Activated CD4-positive, alpha-beta T cell treated with anti-CD3 and anti-CD28 coated beads, Interleukin-2, Interleukin-4, amounts not matched to agents 100 ng/mL and 50 ng/mL, durations not matched to agents 16 hours and 8 hours (primary cell): ENCODE data around the gene TLCD4.
"Not testable (repeated sequence)": the region's sequence is repeated elsewhere in the genome, so short reads cannot be mapped to it uniquely, and the experiment has no call there.

Experiments used
- DNase-seq: peaks from one replicate; pipeline ENCODE4 v3.0.0-alpha.2; 2020; ENCODE audit warnings: low spot score

Gene TLCD4, protein sequence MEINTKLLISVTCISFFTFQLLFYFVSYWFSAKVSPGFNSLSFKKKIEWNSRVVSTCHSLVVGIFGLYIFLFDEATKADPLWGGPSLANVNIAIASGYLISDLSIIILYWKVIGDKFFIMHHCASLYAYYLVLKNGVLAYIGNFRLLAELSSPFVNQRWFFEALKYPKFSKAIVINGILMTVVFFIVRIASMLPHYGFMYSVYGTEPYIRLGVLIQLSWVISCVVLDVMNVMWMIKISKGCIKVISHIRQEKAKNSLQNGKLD

DNA sequence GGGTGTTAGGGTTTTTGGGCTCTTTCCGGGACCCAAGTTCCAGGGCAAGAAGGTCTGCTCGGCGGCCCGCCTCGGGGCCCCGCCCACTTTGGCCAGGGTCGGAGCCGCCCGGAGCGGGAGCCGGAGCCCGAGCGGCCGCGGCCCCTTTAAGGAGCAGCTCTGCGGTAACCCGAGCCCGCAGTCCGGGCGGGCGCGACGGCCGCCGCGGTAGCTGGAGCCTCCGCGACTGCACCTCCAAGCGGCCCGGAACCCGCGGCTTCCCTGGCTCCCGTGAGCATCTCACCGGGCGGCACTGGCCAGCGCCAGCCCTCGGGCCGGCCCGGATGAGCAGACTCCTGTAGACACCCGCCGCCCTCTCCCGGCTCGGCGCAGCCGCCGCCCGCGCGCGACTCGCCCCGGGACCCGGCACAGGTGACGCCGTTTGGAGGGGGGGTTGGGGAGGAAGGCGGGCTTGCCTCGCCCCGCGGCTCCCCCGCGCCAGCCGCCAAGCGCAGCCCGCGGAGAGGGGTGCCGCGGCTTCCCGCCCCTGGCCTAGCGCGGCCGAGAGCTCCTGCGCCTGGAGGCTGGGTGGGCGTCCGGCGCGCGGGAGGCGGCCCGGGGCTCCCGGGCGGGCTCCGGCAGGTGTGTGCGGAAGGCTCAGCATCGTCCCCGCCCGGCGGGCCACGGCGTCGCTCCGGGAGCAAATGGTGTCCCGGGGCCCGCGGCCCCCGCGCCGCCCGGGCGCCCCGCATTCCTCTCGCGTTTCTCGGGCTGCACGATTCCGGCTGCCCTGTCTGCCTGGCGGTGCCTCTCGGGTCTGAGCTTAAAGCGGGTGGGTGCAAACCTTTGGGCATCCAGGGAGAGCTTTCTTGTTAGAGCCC, at the start of gene TLCD4:
TSS of gene TLCD4 (plus strand) at position 149 of the 860 bp plus-strand sequence. CDS start 26,547 bp downstream, outside the sequence.
- peak; percentile 3 for DNase-seq

DNA sequence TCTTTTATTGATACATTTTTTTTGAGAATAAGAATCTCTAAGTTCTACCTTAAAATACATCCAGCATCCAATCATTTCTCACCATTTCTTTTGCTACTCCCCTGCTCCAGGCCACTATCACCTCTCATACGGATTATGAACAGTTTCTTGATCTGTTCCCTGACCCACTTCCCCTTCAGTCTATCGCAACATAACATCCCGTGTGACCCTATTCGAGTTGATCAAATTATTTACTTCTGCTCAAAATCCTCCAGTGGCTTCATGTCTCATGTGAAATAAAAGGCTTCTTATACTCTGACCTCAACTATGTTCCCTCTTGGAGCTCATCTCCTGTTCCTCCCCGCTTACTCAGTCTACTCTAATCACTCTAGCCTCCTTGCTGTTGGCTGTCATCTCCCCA, 49.6 kb upstream of the TLCD4 start:
- DNase-seq, result no peak

DNA sequence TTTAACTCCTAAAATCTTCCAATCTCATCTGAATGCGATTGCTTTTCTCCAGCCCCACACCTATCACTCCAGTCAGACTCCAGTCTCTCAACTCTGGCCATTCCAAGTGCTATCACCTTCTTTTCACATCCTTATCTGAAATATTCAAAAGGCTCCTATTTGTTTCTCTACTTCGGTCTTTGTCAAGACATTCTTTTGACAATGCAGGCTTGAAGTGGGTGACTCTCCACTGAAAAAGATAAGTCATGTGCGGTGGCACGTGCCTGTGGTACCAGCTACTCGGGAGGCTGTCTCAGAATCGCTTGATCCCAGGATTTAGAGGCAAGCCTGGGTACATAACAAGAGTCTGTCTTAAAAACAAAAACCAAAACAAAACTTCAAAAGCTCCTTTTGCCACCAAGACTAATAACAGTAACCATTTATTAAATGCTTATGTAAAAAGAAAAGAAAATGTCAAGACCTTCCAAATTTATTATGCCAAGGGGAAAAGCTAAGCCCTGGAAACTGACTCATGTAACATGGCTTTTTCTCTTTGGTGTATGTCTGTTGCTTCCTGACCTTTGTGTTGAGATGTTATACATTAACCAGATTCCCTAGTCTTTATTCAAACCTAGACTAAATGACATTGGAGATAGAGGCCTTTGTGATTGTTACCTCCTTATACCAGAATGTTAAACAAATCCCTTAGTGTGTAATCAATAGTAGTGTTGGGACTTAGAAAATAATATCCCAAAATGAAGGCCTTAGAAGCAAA, 48.0 kb upstream of the TLCD4 start:
- no peak for DNase-seq

DNA sequence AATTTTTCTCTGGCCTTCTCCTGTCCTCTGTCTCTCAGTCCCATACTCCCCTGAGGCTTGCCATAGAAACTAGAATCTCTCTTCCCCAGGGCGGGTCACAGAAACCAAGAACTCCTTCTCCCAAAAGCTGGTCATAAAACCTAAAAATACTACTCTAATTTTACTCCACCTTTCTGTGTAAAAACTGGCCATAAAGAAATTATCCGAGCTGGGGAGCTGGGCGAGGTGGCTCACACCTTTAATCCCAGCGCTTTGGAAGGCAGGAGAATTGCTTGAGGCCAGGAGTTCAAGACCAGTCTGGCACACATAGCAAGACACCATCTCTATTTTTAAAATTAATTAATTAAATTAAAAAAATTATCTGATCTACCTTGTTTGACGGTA, 47.5 kb upstream of the TLCD4 start:
- no peak for DNase-seq

DNA sequence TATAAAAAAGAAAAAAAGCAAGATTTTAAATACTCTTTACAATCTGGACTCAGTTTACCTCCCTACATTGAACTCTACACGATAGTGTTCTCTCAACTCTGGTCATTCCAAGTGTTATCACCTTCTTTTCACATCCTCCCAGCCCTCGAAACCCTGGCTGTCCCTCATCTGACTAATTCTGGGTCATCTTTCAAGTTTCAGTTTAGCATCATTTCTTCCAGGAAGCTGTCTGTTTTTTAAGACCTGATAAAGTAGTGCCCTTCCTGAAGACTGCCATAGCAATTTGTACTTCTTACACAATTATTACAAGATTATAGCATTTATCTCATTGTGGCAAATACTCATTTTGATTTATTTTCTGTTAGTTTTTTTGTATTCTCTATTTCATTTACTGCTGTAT, 45.6 kb upstream of the TLCD4 start:
- peak; percentile 27 for DNase-seq

DNA sequence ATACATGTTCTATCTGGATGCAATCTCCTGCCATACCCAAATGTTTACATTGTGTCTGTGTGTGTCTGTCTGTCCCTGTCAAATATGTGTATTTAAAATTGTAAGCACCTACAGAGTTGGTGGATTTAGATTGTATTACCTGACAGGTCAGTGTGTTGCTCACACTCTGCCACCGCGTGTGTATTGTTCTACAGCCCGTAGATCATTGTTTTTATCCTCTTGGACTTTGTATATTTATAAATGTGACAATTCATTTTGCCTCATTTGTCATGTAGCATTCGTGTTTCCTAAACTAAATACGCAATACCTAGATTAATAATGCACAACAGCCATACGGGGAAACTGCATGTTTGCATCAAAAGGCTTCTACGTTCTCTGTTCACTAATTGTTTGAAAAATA, 45.0 kb upstream of the TLCD4 start:
- DNase-seq, result no peak

DNA sequence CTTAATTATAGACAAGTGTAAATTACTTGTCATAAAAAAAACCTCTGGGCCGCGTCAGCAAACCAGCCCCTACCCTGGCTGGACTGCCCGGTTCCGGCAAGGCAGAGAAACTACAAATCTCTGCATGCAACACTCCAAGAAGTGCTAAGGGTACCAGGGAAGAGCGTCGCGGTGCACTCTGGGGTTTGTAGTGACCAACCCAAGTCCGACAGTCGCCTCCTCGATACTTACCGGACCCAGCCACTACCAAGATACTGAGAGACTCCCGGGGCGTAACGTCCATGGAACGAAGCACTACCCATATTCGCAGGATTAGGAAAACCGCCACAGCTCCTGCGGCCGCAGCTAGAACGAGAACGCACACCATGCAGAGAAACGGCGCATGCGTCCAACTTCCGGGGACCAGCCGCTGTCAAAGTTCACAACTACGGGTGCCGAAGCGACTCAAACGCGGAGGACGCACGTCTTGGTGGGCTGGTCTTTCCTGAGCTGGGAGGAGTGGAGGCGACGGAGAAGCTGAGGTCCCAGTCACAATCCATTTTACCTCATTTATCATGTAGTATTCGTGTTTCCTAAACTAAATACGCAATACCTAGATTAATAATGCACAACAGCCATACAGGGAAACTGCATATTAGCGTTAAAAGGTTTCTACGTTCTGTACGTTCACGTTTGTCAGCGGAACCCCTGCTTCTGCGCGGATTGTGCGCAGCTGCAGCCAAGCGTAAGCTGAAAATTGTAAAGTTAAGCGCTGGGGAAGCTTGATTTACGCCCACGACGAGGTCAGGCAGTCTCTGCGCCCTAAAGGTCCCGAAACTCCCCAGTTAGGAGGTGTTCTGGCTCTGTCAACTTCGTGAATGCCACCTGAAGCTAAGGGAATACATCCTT, 44.4 kb upstream of the TLCD4 start, which contains the start of gene ALG14:
TSS of gene ALG14 (minus strand) at position 420 of the 888 bp plus-strand sequence. CDS start at position 367, 53 bp downstream.
- peak; percentile 93 for DNase-seq

DNA sequence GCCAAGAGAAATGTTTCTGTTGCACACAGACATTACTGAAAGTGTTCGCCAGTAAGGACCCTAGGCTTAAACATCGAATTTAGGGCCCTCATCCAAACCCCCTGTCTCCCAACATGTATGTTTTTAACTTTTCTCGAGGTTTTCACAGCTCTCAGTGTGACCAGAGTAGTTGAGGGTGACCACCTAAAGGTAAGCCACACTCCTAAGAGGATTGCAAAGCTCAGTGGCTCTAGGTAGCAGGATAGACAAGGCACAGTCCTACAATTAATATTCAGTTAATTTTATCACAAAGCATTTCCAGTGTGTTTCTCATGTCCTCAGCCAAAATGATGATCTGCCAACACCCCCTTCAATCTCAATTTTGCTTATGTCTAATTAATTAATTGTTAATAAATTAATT, 43.7 kb upstream of the TLCD4 start:
- no peak for DNase-seq

DNA sequence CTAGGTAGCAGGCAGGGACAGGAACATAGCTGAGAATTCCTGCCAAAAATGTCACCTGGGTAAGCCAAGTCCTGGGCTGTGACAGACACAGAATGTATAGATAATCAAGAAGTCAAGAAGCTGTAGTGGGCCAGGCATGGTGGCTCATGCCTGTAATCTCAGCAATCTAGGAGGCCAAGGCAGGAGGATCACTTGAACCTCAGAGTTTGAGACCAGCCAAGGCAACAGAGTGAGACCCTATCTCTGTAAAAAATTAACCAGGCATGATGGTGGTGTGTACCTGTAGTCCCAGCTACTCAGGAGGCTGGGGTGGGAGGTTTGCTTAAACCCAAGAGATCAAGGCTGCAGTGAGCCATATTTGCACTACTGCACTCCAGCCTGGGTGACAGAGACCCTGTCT, 41.1 kb upstream of the TLCD4 start:
- DNase-seq, result no peak

DNA sequence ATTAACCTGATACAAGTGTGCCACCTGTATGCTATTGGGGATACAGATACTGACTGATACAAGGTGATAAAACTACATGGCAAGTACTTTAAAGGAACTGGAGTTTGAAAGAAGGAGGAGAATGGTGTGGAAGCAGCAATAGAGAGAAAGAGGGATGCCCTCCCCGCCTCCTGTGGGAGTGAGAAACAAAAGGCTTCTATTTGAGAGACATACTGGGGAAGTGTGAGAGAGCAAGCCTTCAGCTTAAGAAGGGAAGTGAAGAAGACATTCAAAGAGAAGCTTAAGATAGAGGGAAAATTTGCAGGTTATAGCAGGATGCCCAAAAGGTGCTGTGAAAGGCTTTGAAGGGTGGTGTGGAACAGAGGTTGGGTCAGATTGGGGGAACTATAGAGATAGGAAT, 36.7 kb upstream of the TLCD4 start:
- DNase-seq, result no peak

DNA sequence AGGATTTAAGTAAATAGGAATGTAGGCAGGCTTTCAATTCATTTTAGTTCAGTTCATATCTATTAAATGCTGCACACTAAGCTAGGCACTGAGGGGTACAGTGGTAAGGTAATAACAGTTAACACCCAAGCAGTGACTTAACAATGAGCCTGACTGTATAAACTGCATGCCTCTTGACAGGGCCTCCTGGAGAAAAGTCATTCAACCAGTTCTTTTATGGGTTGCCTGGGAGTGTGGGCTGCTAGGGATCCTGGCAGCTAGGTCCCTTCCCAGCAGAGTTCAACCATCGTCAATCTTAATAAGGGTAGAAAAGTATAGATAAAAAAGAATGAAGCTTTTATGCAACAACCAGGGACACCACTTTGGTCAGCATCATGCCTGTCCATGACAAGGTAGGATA, 36.3 kb upstream of the TLCD4 start:
- no peak for DNase-seq

DNA sequence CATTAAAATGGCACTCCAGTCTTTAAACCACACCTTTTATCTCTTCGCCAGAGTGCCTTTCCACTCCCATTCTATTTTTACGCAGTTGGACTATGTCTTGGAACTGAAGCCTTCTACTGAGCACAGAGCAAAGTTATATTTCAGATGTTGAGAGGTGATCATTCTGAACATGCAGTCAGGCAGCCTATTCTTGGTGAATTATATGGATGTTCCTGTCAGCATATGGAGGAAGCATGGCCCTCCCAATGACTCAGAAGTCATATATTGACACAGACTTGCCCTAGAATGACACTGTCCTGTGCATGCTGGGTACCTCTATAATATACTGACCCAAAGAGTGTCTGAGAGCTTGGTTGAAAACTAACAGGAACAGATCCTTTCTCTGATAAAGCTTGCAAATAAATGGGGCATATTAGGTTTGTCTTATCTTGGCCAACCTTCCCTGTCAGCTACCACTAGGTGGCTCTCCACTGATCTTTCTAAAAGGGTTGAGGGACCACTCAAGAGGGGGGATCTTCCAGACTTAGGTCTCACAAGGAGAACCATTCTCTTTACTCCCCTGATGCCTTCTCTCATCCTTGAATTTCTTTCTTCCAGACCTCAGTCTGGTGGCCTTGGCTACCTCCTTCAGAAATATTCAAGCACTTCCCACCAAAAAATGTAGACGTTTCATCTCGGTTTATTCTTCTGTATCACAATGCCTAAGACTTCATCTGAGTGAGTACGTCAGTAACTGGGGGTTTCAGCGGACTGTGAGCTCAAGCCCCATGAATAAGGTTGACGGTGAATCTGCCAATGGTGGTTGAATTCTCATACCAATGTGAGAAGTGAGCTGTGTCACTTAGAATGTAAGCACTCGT, 32.6 kb upstream of the TLCD4 start:
- peak; percentile 6 for DNase-seq

DNA sequence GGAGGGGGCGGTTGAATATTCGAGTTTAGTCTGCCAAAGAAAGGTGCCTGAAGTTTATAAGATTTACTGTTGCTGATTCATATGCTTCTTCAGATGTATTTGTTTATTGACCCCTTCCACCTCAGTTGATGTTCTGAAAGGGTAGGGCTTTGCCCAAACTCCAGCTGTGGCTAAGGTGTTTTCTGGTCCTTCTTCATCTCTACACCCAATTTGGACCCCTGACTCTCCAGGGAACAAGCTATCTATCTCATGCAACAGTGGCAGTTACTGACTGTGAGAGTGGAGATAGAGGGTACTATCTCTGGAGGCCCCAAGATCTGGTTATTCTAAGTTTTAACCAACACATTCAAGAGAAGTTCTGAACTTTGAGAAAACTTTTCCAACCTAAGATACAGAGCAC, 31.8 kb upstream of the TLCD4 start:
- DNase-seq, result no peak

DNA sequence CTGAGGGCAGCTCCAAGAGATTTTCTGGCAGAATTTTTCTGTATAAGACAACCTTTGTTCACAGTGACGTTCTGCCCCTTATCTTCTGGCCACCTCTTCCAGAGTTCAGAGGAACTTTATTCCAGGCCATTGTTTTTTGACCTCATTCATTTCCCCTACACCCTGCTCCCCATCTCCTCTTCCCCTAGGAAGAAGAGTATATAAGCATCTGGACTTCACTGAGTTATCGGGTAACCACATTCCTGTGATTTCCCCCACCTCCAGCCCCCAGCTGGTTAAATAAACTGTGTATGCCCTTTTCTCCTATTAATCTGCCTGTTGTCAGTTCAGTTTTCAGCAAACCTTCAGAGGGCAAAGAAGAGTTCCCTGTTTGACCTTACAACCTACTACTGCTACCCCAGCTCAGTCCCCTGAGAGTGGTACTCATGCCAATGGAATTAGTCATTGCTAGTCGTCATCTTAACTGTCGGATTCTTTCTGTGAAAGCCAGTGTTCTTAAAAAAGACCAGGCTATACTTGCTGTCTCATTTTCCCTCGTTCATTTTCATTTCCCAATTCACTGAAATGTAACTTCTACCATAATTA, 30.1 kb upstream of the TLCD4 start:
- no peak for DNase-seq

DNA sequence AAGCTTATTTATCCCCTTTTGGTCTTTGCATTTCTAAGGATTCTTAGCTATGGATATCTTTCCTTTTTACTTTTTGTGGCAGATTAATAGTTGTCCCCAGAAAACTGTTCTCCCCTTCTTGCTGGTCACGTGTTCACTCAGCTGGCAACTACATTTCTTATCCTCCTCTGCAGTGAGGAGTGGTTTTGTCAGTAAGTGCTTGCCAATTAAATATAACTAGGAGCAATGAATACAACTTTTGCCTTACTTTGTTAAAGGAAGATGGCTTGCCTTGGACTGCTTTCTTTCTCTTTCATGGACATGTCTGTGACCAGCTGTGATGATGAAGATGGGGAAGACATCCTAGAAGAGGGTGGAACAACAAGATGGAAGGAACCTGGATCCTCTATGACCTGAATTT, 28.9 kb upstream of the TLCD4 start:
- no peak for DNase-seq

DNA sequence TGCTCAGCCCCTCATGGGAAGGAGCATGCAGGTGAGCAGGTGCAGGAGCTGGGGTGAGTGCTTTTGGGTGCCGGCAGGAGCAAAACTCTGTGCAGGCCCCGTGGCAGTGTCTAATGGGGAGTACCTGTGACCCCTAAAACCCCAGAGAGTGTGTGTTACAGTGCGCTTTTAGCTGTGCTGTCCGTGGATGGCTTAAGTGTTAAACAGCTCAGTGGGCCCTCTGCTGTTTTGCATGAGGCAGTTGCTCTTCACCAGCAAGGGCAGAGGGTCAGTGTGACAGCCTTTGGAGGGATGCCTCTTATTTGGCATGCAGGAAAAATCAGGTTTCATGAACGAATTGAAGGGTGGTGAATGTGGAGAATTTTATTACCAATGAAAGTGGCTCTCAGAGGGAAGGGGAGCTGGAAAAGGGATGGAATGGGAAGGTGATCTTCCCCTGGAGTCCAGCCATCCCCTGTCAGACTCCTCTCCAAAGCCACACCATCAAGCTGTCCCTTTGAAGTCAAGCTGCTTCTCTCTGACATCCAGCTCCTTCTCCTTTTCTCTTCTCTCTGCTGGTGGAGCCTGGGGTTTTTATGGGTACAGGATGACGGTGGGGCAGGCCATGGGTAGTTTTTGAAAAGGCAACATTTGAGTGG, 27.4 kb upstream of the TLCD4 start:
- DNase-seq, result no peak

DNA sequence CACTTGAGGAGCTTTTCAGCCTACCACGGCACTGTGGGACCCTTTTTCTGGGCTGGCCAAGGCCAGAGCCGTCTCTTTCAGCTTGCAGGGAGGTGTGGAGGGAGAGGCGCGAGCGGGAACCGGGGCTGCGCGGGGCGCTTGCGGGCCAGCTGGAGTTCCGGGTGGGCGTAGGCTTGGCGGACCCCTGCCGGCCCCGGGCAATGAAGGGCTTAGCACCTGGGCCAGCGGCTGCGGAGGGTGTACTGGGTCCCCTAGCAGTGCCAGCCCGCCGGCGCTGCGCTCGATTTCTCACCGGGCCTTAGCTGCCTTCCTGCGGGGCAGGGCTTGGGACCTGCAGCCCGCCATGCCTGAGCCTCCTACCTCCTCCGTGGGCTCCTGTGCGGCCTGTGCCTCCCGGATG, 25.9 kb upstream of the TLCD4 start:
- not testable (repeated sequence) for DNase-seq

DNA sequence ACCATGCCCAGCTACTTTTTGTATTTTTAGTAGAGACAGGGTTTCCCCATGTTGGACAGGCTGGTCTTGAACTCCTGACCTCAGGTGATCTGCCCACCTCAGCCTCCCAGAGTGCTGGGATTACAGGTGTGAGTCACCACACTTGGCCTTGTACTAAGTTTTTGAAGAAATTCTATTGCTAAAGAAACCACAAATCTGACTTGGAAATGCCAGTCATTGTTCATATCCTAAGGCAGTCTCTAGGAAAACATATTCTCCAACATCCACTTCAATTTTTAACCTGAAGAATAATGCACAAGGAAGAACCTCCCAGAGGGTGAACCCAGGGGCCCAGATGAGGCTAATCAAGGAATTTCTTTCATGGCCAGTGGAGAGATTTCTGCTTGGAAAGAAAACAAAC, 24.3 kb upstream of the TLCD4 start:
- not testable (repeated sequence) for DNase-seq

DNA sequence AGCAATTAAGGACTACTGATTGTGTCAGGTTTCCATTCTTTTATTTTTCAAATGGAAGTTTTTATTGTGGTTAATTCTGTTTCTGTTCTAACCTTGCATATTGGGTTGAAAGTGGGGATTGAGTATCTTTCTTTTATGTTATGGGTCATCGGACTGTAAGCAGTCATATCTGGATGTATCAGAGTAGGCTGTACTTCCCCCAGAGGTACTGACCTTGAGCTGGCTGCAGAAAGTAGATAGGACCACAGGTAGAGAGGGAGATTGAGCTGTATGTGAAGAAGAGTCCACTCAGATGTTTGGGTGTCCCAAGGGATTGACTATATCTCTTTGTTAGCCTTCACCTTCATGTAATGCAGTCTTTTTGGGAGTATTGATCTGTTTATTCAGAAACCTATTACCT, 23.9 kb upstream of the TLCD4 start:
- no peak for DNase-seq

DNA sequence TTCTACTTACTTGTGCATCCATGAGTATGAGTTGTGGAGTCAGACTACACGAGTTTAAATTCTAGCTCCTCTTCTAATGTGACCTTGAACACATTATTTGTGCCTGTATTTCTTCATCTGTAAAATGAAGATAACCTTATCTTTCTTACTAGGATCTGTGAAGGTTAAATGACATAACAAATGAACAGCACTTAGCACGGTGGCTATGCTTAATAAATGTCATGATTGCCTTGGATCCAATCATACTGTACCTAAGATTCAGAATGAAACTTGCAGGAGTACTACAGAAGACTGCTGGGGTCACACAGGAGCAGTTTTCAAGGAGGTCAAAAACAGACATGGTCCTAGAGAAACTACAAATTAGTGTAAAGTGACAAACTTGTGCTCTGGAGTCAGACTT, 22.2 kb upstream of the TLCD4 start:
- DNase-seq, result no peak
